OCI-LY7 (cell line): ENCODE results near the gene SGIP1.

Source experiments
- CTCF ChIP-seq: fragments of 200-600 bp; sonication (generic); conservative IDR thresholded peaks from 2 replicates; pipeline ENCODE4 v1.5.1; 2014; ENCODE audit warnings: mild to moderate bottlenecking, antibody characterized with exemption, low read length, moderate library complexity, mixed read lengths
- EZH2phosphoT487 ChIP-seq: fragments of 200-600 bp; sonication (generic); IDR thresholded peaks from 2 replicates; pipeline ENCODE4 v1.6.1; 2018; ENCODE audit warnings: low read depth, borderline replicate concordance, mild to moderate bottlenecking, mixed run types, antibody characterized with exemption, low read length, moderate library complexity, mixed read lengths

GRCh38 chr1:66768965-66769364, 235.0 kb downstream of the SGIP1 start:
- no peak for TF ChIP-seq EZH2phosphoT487
- TF ChIP-seq CTCF, result no peak
